H1 (cell line): ENCODE data around the gene TM4SF18. TPM values are rescaled to one million over a fixed set of nuclear protein-coding genes. Genes with fewer than 3 reads are reported as not detected.

Source experiments
- CTCF ChIA-PET: fragments of 300-600 bp; sonication (Branson Sonifier 250); formaldehyde crosslinking; loops from one replicate; lab custom pipeline; 2021; ENCODE audit not compliant: partially characterized antibody; lab: Charles Lee
- POLR2A ChIA-PET: fragments of 300-600 bp; sonication (Branson Sonifier 250); formaldehyde crosslinking; loops from one replicate; lab custom pipeline; 2021; ENCODE audit warnings: inconsistent platforms; ENCODE audit not compliant: partially characterized antibody; lab: Charles Lee
- DNase-seq, 2 experiments: peaks; one replicate each; pipeline versions ENCODE4 v3.0.0 to v3.0.0-alpha.2; 2010 to 2022; ENCODE audit warnings: low spot score in 2 of 2, low read depth in 1 of 2, mixed read lengths in 1 of 2
- FAIRE-seq: peaks from 2 replicates; lab custom pipeline; 2011; peaks lifted over from hg19 to GRCh38; lab: Jason Lieb, UNC
- H2AFZ ChIP-seq: 2 replicates; pipeline ENCODE4 v1.8.1; 2012; ENCODE audit warnings: low read length, inconsistent platforms
- H2AK5ac ChIP-seq: 2 replicates; pipeline ENCODE4 v1.6.1; 2013; ENCODE audit warnings: low read depth, low read length
- H2BK120ac ChIP-seq: replicated peaks from 2 replicates; pipeline ENCODE3; 2013; ENCODE audit warnings: low read depth, low read length, inconsistent platforms
- H2BK12ac ChIP-seq: 2 replicates; pipeline ENCODE4 v1.6.1; 2013; ENCODE audit warnings: low read depth, low read length
- H2BK15ac ChIP-seq: 2 replicates; pipeline ENCODE4 v1.6.1; 2013; ENCODE audit warnings: low read length
- H2BK20ac ChIP-seq: 2 replicates; pipeline ENCODE4 v1.6.1; 2013; ENCODE audit warnings: low read length
- H2BK5ac ChIP-seq: 2 replicates; pipeline ENCODE4 v1.6.1; 2013; ENCODE audit warnings: low read depth, low read length
- H3K14ac ChIP-seq: 2 replicates; pipeline ENCODE4 v1.6.1; 2013; ENCODE audit warnings: inconsistent platforms; ENCODE audit not compliant: insufficient read length
- H3K18ac ChIP-seq: 2 replicates; pipeline ENCODE4 v1.6.1; 2013; ENCODE audit warnings: low read length; ENCODE audit errors: extremely low read depth
- H3K23ac ChIP-seq: 2 replicates; pipeline ENCODE4 v1.6.1; 2013; ENCODE audit warnings: inconsistent platforms; ENCODE audit not compliant: insufficient read length
- H3K23me2 ChIP-seq: 2 replicates; pipeline ENCODE4 v1.6.1; 2013; ENCODE audit warnings: low read depth, low read length
- H3K27ac ChIP-seq: 2 replicates; pipeline ENCODE4 v1.6.1; 2011; ENCODE audit warnings: low read depth, low read length, inconsistent platforms
- H3K27me3 ChIP-seq, 4 experiments: replicated peaks in 1 of 4; 1 replicate in 1 of 4; 2 replicates in 3 of 4; pipeline versions ENCODE4 v1.6.1 to v1.8.1; 2011 to 2013; ENCODE audit warnings: low read length in 3 of 4, mild to moderate bottlenecking in 3 of 4, inconsistent platforms in 2 of 4, mixed read lengths in 2 of 4, moderate library complexity in 1 of 4; ENCODE audit not compliant: control insufficient read depth in 3 of 4, insufficient read depth in 3 of 4; ENCODE audit errors: extremely low read depth in 1 of 4
- H3K36me3 ChIP-seq, 4 experiments: 2 replicates each; pipeline versions ENCODE4 v1.6.1 to v1.8.1; 2011 to 2013; ENCODE audit warnings: mild to moderate bottlenecking in 4 of 4, low read length in 3 of 4, moderate library complexity in 2 of 4, control low read depth in 1 of 4, inconsistent platforms in 1 of 4; ENCODE audit not compliant: insufficient read depth in 4 of 4, control insufficient read depth in 2 of 4
- H3K4ac ChIP-seq: replicated peaks from 2 replicates; pipeline ENCODE3; 2013; ENCODE audit warnings: low read length, low read depth, mixed read lengths, inconsistent platforms; ENCODE audit not compliant: insufficient read length
- H3K4me1 ChIP-seq, 4 experiments: replicated peaks in 1 of 4; 1 replicate in 1 of 4; 2 replicates in 3 of 4; pipeline versions ENCODE4 v1.6.1 to v1.8.1; 2011 to 2013; ENCODE audit warnings: low read length in 3 of 4, inconsistent platforms in 2 of 4, mixed read lengths in 1 of 4; ENCODE audit not compliant: insufficient read depth in 4 of 4, control insufficient read depth in 3 of 4
- H3K4me2 ChIP-seq, 2 experiments: 2 replicates each; pipeline versions ENCODE4 v1.6.1 to v1.8.1; 2011 to 2013; ENCODE audit warnings: low read depth in 2 of 2, low read length in 2 of 2, control low read depth in 1 of 2, inconsistent platforms in 1 of 2, mild to moderate bottlenecking in 1 of 2; ENCODE audit not compliant: insufficient read depth in 1 of 2
- H3K4me3 ChIP-seq, 4 experiments: fragments of 200-600, 300-600 bp in 1 of 4; sonication (generic), shearing (Covaris generic), sonication (Bioruptor Twin) in 1 of 4; 2 replicates each; pipeline versions ENCODE4 v1.5.1 to v1.8.1; 2011 to 2016; ENCODE audit warnings: low read length in 4 of 4, low read depth in 3 of 4, control low read depth in 2 of 4, inconsistent platforms in 2 of 4, mild to moderate bottlenecking in 2 of 4, mixed read lengths in 1 of 4, moderate library complexity in 1 of 4; ENCODE audit not compliant: insufficient read depth in 2 of 4; ENCODE audit errors: extremely low read depth in 1 of 4
- H3K56ac ChIP-seq: replicated peaks from 2 replicates; pipeline ENCODE3; 2013; ENCODE audit warnings: low read depth, mild to moderate bottlenecking, mixed read lengths, low read length, inconsistent platforms; ENCODE audit not compliant: insufficient read length
- H3K79me1 ChIP-seq: 2 replicates; pipeline ENCODE4 v1.6.1; 2013; ENCODE audit warnings: low read depth, low read length, control low read depth
- H3K79me2 ChIP-seq, 2 experiments: 2 replicates each; pipeline versions ENCODE4 v1.6.1 to v1.8.1; 2012 to 2013; ENCODE audit warnings: low read length in 2 of 2, mild to moderate bottlenecking in 2 of 2, inconsistent platforms in 1 of 2; ENCODE audit not compliant: insufficient read depth in 2 of 2, control insufficient read depth in 1 of 2
- H3K9ac ChIP-seq, 4 experiments: replicated peaks in 1 of 4; 1 replicate in 1 of 4; 2 replicates in 3 of 4; pipeline versions ENCODE4 v1.6.1 to v1.8.1; 2011 to 2013; ENCODE audit warnings: low read depth in 3 of 4, low read length in 3 of 4, control low read depth in 2 of 4, mild to moderate bottlenecking in 2 of 4, moderate library complexity in 2 of 4, inconsistent platforms in 1 of 4; ENCODE audit errors: extremely low read depth in 1 of 4
- H3K9me3 ChIP-seq, 2 experiments: 2 replicates each; pipeline versions ENCODE4 v1.6.1 to v1.8.1; 2012 to 2013; ENCODE audit warnings: mild to moderate bottlenecking in 2 of 2, moderate library complexity in 2 of 2, control low read depth in 1 of 2, inconsistent platforms in 1 of 2, low read depth in 1 of 2, low read length in 1 of 2, mixed read lengths in 1 of 2; ENCODE audit not compliant: insufficient read depth in 2 of 2
- H4K20me1 ChIP-seq, 2 experiments: replicated peaks in 1 of 2; 2 replicates each; pipeline versions ENCODE3 to v1.8.1; 2011 to 2013; ENCODE audit warnings: inconsistent platforms in 2 of 2, low read length in 2 of 2, mild to moderate bottlenecking in 1 of 2; ENCODE audit not compliant: insufficient read depth in 2 of 2, control insufficient read depth in 1 of 2
- H4K5ac ChIP-seq: 2 replicates; pipeline ENCODE4 v1.6.1; 2013; ENCODE audit warnings: low read length, low read depth, mixed read lengths, inconsistent platforms; ENCODE audit not compliant: insufficient read length
- H4K8ac ChIP-seq: 2 replicates; pipeline ENCODE4 v1.8.0; 2013; ENCODE audit warnings: mild to moderate bottlenecking, moderate library complexity, low read length, inconsistent platforms; ENCODE audit not compliant: insufficient read depth; ENCODE audit errors: extremely low read depth
- H4K91ac ChIP-seq: replicated peaks from 2 replicates; pipeline ENCODE3; 2013; ENCODE audit warnings: low read length, mixed read lengths, inconsistent platforms; ENCODE audit not compliant: insufficient read length
- E2F6 ChIP-seq: IDR thresholded peaks from 2 replicates; pipeline ENCODE4 v1.6.1; 2012; ENCODE audit warnings: inconsistent platforms
- MAX ChIP-seq: IDR thresholded peaks from 2 replicates; pipeline ENCODE4 v1.6.1; 2012; ENCODE audit warnings: inconsistent platforms
- SP1 ChIP-seq: IDR thresholded peaks from 2 replicates; pipeline ENCODE4 v1.6.1; 2011; ENCODE audit warnings: low read depth, low read length
- SP4 ChIP-seq: IDR thresholded peaks from 2 replicates; pipeline ENCODE4 v1.6.1; 2012; ENCODE audit warnings: low read length, inconsistent platforms
- WGBS, 2 experiments: shearing (Covaris generic) in 1 of 2; methylation state at CpG; one replicate each; pipeline versions ENCODE4 v1.1.6 to v1.1.7; 2013 to 2015; ENCODE audit warnings: low lambda C conversion rate in 2 of 2, mixed read lengths in 2 of 2, inconsistent platforms in 1 of 2, low coverage in 1 of 2, missing lambda C conversion rate in 1 of 2; ENCODE audit not compliant: insufficient replicate concordance in 2 of 2, insufficient coverage in 1 of 2, insufficient read length in 1 of 2; ENCODE audit errors: extremely low coverage in 1 of 2, missing lambda C conversion rate in 1 of 2; 5-methylcytosine and 5-hydroxymethylcytosine counted together
- polyA plus RNA-seq, 7 experiments: library from polyadenylated mRNA; depleted of rRNA in 3 of 7; stranded (reverse) in 5 of 7; unstranded in 2 of 7; fragments of >200 nt in 5 of 7; fragments of 200-250 nt in 2 of 7; gene quantifications; 1 replicate in 5 of 7; 2 replicates in 1 of 7; 4 replicates in 1 of 7; pipeline versions ENCODE4 v1.2.1 to v1.2.3, GENCODE V29; 2011 to 2013; ENCODE audit warnings: missing spikeins in 2 of 7, mixed read lengths in 2 of 7
- total RNA-seq: library from RNA; stranded (reverse); fragmentation: NEBNext Ultra II Directional; extraction: Animal tissue kit (Norgen Biotek cat#: 25700); gene quantifications from 2 replicates; pipeline ENCODE4 v1.2.1, GENCODE V29; 2021

The TM4SF18 gene
- total and polyA plus RNA-seq, 2 of the 8 experiments (the other 6 are each of a cell fraction or from before 2014, with no cell fraction given), result 2.9 to 13.6 TPM

- Histone ChIP-seq H3K23me2 (no peaks in the 10 kb centered on the region), H3K27ac (no peak within 1 kb of the TSS), H4K20me1 (no peaks in the 10 kb centered on the region), H4K5ac (no peak within 1 kb of the TSS), H3K36me3 (no peaks in the 10 kb centered on the region), H3K9me3 (peaks cover 0 to 6% of the 10 kb centered on the region in 2 experiments; a peak in 1 of 4 replicates), H4K8ac (no peak within 1 kb of the TSS), H2BK15ac (peak within 1 kb of the TSS; percentile 68; the same call in 1 of the 2 replicates), H3K4ac (no peak within 1 kb of the TSS), H3K4me2 (no peak within 1 kb of the TSS), H2BK20ac (no peak within 1 kb of the TSS), H3K23ac (no peak within 1 kb of the TSS), H4K91ac (no peak within 1 kb of the TSS), H3K79me1 (no peaks in the 10 kb centered on the region), H3K79me2 (no peaks in the 10 kb centered on the region), H3K4me1 (peaks cover 0 to 5% (median 4%) of the 10 kb centered on the region in 4 experiments; a peak in 5 of 7 replicates), H2AK5ac (no peak within 1 kb of the TSS), H2BK120ac (no peak within 1 kb of the TSS), H2BK5ac (no peak within 1 kb of the TSS), H3K18ac (no peak within 1 kb of the TSS), H3K56ac (no peak within 1 kb of the TSS), H2AFZ (peak within 1 kb of the TSS; percentile 92), H2BK12ac (no peak within 1 kb of the TSS), H3K14ac (no peak within 1 kb of the TSS), H3K9ac (no peak within 1 kb of the TSS), H3K27me3 (no peaks in the 10 kb centered on the region), H3K4me3 (no peak within 1 kb of the TSS)
- TF ChIP-seq MAX (peak; percentile 24; the same call in 1 of the 2 replicates), SP4 (no peak), SP1 (peak; percentile 16; the same call in 1 of the 2 replicates), E2F6 (peak; percentile 52)
- CTCF ChIA-PET, result interaction anchor here (0.6 to 1.4 kb wide), 6 partner anchors 17 to 387 kb away, joined by 3 to 5 read pairs (median 3); no protein-coding TSS in a partner anchor
- POLR2A ChIA-PET, result no interaction called here
- 81% methylated on average over 15 of the region's 15 CpGs; no CpG with 5 or more reads in 1 of the 2 experiments for WGBS, 2 experiments
- FAIRE-seq (no peak), DNase-seq (no peak)
These were observed 44.2 kb upstream of the TM4SF18 start, which contains the start of gene TM4SF1 for GRCh38 chr3:149377408-149378364. Gene TM4SF1, minus strand, starts transcription at chr3:149377649. Its CDS starts 102 bp downstream, at chr3:149377547.
